Measurements from ENCODE around the gene TGIF2. TPM values are rescaled to one million over a fixed set of nuclear protein-coding genes. Genes with fewer than 3 reads are reported as not detected.
A peak's percentile ranks its signal among the peaks of the same experiment; 100 is the strongest.

The TGIF2 gene
- total and polyA plus RNA-seq, 2 of the 13 experiments (the other 11 are each of a cell fraction or from before 2014, with no cell fraction given): 41.3 to 53.9 TPM

DNA sequence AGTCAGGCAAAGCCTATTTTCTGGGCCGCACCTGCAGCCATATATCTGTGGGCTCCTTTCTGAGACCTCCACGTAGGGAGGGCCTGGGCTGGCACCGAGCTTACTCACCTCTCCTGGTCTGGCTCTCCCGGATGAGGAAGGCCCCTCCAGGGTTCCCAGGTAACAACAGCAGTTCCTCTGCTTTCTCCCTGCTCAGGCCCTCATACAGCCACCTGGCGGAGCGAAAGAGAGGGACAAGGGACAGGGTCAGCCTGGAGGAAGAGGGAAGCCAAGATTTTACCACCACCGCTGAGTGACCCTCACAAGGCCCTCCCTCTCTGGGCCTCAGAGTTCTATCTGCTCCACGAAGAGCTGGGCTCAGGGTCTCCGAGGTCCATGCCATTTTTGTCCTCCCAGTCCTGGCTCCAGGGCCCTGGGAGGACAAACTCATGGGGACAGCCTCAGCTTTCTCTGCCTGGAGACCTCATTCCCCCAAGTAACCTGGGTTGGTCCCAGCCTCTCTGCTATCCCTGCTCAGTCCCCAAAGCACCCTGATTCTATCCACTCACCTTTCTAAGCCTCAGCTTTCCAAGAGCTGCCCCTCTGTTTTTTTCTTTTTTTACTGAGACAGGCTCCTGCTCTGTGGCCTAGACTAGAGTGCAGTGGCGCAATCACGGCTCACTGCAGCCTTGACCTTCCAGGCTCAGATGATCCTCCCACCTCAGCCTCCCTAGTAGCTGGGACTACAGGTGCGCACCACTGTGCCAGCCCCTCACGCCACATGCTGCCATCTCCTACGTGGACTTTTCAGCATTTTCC, 59.3 kb downstream of the TGIF2 start (continued):
- TF ChIP-seq MAFF (IDR thresholded peaks at IDR 0.05; ENCODE audit: low read depth, low read length): no peak
- TF ChIP-seq TCF7L2 (IDR thresholded peaks at IDR 0.05; ENCODE audit: low read depth, low read length): no peak
- TF ChIP-seq ZNF510 (CRISPR knock-in tag; IDR thresholded peaks at IDR 0.05; ENCODE audit: low read depth): 0 out of 2 replicates have a peak, but pooled peaks have one; percentile 62
- TF ChIP-seq ZNF790 (CRISPR knock-in tag; IDR thresholded peaks at IDR 0.05; ENCODE audit: borderline replicate concordance): no peak
- peak; percentile 23 to 62; a peak in 1 of 4 replicates for TF ChIP-seq POLR2A (IDR thresholded peaks at IDR 0.05; ENCODE audit: insufficient read depth in 1 of 2, low read depth in 2 of 2, low read length in 2 of 2)
- peak; percentile 74 for TF ChIP-seq ARID4A (CRISPR knock-in tag; IDR thresholded peaks at IDR 0.05; ENCODE audit: borderline replicate concordance)
- TF ChIP-seq ZNF354B (CRISPR knock-in tag; IDR thresholded peaks at IDR 0.05): 0 out of 2 replicates have a peak, but pooled peaks have one; percentile 50
- peak; percentile 88 for TF ChIP-seq ZFP36L1 (CRISPR knock-in tag; IDR thresholded peaks at IDR 0.05)
- TF ChIP-seq POLR2AphosphoS2 (IDR thresholded peaks at IDR 0.05; ENCODE audit: low read depth, low read length): no peak
- no peak for TF ChIP-seq ZNF883 (CRISPR knock-in tag; IDR thresholded peaks at IDR 0.05; ENCODE audit: not compliant biosample characterization)
- no peak for TF ChIP-seq FOXA1 (IDR thresholded peaks at IDR 0.05)
- peak; percentile 41; the same call in 1 of the 2 replicates for TF ChIP-seq FOXA1 (CRISPR knock-in tag; IDR thresholded peaks at IDR 0.05)
- no peak for TF ChIP-seq SUZ12 (IDR thresholded peaks at IDR 0.05; ENCODE audit: low read depth, low read length)
- no peak for TF ChIP-seq SATB2 (CRISPR knock-in tag; IDR thresholded peaks at IDR 0.05)
- TF ChIP-seq ZNF616 (CRISPR knock-in tag; IDR thresholded peaks at IDR 0.05; ENCODE audit: low read depth): peak; percentile 16; the same call in 1 of the 2 replicates
- no peak for TF ChIP-seq ZC3H13 (CRISPR knock-in tag; IDR thresholded peaks at IDR 0.05)
- TF ChIP-seq, protein P1, sequence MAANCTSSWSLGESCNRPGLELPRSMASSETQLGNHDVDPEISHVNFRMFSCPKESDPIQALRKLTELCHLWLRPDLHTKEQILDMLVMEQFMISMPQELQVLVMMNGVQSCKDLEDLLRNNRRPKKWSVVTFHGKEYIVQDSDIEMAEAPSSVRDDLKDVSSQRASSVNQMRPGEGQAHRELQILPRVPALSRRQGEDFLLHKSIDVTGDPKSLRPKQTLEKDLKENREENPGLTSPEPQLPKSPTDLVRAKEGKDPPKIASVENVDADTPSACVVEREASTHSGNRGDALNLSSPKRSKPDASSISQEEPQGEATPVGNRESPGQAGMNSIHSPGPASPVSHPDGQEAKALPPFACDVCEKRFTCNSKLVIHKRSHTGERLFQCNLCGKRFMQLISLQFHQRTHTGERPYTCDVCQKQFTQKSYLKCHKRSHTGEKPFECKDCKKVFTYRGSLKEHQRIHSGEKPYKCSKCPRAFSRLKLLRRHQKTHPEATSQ (CRISPR knock-in tag; IDR thresholded peaks at IDR 0.05; ENCODE audit: borderline replicate concordance): peak; percentile 50; the same call in 1 of the 2 replicates
- no peak for TF ChIP-seq PTBP1 (IDR thresholded peaks at IDR 0.05; ENCODE audit: low read depth, low read length, poor library complexity, severe bottlenecking)
- no peak for TF ChIP-seq ZNF430 (CRISPR knock-in tag; IDR thresholded peaks at IDR 0.05)
- TF ChIP-seq HMGXB4 (CRISPR knock-in tag; IDR thresholded peaks at IDR 0.05; ENCODE audit: borderline replicate concordance in 1 of 2, low read depth in 1 of 2): peak; percentile 83 to 89
- no peak for TF ChIP-seq ZNF10 (CRISPR knock-in tag; IDR thresholded peaks at IDR 0.05; ENCODE audit: borderline replicate concordance, low read depth)
